Fibroblast of skin of abdomen (primary cell): Measurements from ENCODE around the gene RXYLT1. TPM values are rescaled to one million over a fixed set of nuclear protein-coding genes. Genes with fewer than 3 reads are reported as not detected.
"Not testable (repeated sequence)": the region's sequence is repeated elsewhere in the genome, so short reads cannot be mapped to it uniquely, and the experiment has no call there.

Source experiments
- DNase-seq: peaks from one replicate; pipeline ENCODE4 v3.0.0-alpha.2; 2013
- polyA plus RNA-seq, 2 experiments: library from polyadenylated mRNA; unstranded; fragments of 120-200 nt; gene quantifications; one replicate each; pipeline ENCODE4 v1.2.1, GENCODE V29; 2013; ENCODE audit not compliant: insufficient read length in 2 of 2

RXYLT1 gene
- polyA plus RNA-seq (2013, experiment 1 of 2; ENCODE audit: insufficient read length): 15.0 TPM
- 16.4 TPM for polyA plus RNA-seq (2013, experiment 2 of 2; ENCODE audit: insufficient read length)

GRCh38 chr12:63779498-63780481 lies at the start of gene RXYLT1:
Gene RXYLT1, plus strand, starts transcription at chr12:63779909. Its CDS starts 52 bp downstream, at chr12:63779961.
- peak; percentile 81 for DNase-seq

DNA sequence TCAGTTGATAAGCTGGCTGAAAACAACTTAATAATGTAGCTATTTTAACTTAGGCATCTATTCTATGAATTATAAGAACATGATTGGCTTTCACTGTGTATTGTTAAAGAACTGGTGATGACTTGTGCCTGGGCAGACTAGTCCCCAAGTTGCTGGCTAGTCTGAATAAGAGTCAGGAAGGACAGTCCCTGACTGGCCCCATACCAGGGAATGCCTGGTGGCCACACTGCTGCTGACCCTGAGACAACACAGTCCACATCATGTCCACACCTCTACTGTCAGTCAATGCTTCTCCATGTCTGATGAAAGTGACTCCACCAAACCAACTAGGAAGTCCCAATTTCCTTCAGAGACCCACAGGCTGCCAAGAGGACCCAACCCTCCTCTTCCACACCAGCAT lies 46.9 kb upstream of the RXYLT1 start:
- DNase-seq: not testable (repeated sequence)

- DNase-seq: not testable (repeated sequence)
Observed at GRCh38 chr12:63733585-63733984, 46.1 kb upstream of the RXYLT1 start.

DNA sequence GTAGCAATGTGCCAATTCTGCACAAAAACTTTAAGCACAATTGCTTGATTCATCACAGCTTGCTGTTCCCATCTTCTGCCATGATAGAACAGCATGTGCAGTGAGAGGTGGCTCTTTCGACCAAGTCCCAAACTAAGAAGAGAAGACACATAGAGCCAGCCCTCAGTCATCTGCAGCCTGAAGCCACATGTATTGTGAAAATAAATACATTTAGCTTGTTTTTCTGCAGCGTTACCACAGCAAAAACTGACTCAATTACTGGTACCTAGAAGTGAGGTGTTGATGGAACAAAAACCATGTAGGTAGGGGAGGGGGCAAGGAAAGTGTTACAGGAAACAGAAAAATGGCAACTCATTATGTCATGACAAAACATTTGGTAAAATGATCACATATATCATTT lies 39.2 kb upstream of the RXYLT1 start:
- DNase-seq: not testable (repeated sequence)

DNA sequence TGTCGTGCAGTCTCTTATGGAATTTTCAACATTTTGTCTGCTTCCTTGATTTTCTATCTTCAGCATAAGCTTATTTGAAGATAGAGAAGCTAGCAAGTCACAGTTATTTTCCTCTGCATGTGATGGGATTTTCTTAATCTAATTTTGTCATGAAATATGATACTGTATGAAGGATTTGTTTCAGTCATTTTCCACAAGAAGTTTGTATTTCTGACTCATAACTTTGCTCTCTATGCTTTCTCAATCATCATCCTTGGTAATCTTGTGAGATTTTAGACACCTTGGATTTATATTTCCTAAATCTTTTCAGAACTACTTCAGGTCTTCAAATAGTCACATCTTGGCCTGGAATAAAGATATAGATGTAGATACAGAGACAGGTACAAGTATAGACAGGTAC lies 38.3 kb upstream of the RXYLT1 start:
- DNase-seq: not testable (repeated sequence)

DNA sequence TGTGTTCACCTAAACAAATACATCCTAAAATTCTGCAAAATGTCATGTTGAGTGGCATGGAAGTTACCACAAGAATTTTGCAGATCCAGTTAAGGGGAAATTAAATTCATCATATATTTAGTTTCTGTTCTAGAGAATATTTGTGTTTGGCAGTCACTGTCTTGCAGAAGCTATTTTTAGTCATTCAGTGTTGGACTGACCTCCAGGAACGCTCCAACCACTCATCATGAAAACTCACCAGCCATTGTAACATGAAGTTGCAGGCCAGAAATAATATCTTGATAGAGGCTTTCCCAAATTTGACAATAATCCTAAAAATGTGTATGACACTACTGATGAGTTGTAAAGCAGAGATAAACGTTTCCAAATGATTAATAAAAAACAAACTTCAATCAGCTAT lies 35.6 kb upstream of the RXYLT1 start:
- peak; percentile 48 for DNase-seq

DNA sequence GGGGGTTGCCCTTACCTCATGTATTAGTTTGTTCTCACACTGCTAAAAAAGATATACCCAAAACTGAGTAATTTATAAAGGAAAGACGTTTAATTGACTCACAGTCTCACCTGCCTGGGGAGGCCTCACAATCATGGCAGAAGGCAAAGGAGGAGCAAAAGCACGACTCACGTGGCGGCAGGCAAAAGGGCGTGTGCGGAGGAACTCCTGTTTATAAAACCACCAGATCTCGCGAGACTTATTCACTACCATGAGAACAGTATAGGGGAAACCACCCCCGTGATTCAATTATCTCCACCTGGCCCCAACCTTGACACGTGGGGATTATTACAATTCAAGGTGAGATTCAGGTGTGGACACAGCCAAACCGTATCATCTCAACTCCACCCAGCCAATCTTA lies 33.2 kb upstream of the RXYLT1 start:
- DNase-seq: not testable (repeated sequence)

GRCh38 chr12:63747136-63747535 lies 32.6 kb upstream of the RXYLT1 start:
- DNase-seq: not testable (repeated sequence)

DNA sequence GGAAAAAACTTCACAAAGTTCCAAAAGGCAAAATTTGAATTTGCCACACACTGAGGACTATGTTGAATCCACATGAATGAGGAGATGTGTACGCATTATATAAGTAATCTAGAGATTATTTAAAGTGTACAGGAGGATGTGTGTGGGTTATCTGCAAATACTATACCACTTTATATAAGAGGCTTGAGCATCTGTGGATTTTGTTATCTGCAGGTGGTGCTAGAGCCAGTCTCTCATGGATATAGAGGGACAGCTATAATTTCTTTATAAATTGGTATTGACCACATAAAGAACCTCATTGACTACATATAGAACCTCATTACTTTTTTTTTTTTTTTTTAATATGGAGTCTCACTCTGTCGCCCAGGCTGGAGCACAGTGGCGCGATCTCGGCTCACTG lies 32.2 kb upstream of the RXYLT1 start:
- no peak for DNase-seq

- no peak for DNase-seq
Observed at GRCh38 chr12:63752283-63752682, 27.4 kb upstream of the RXYLT1 start.

- DNase-seq: no peak
Observed at GRCh38 chr12:63752841-63753240, 26.9 kb upstream of the RXYLT1 start.

- no peak for DNase-seq
Observed at GRCh38 chr12:63753743-63754142, 26.0 kb upstream of the RXYLT1 start.

- DNase-seq: no peak
Observed at GRCh38 chr12:63764481-63764880, 15.2 kb upstream of the RXYLT1 start.

DNA sequence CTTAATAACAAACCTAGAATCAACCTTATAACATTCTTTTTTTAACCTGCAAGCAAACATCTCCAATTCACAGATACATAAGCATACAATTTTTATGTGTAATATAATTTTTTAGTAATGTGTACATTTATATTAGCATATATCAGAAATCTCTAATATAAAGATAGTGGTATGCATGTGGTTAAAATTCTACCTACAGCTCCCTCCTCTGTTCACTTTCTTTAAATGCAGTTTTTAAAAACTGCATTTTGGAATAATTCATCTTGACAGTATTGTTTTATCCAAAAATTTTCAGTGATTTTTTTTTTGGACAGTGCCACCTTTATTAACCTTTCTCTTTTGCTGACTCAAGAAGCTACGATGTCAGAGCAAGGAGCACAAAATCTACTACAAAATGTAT lies 13.2 kb upstream of the RXYLT1 start:
- DNase-seq: no peak

- no peak for DNase-seq
Observed at GRCh38 chr12:63770375-63770774, 9.3 kb upstream of the RXYLT1 start.

DNA sequence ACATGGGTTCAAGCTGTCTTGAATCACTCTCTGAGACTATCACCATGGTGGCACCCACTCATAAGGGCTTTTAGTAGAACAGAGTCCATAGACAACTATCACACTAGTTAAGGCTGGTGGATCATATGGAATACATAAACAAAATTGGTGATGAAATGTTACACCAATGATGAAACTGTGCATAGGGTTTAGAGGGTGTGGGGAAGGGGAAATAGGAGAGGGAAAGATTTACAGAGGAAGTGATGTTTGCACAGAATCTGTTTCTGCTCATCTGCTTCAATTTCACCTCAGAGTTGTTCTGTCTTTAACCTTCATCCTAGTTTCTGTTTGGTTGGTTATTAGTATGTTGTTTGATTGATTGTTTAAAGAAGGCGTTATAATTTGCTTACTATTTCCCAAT lies 2.4 kb upstream of the RXYLT1 start:
- DNase-seq: no peak

GRCh38 chr12:63782466-63782865 lies 2.8 kb downstream of the RXYLT1 start:
- DNase-seq: no peak

GRCh38 chr12:63787306-63787705 lies 7.6 kb downstream of the RXYLT1 start:
- peak; percentile 48 for DNase-seq

DNA sequence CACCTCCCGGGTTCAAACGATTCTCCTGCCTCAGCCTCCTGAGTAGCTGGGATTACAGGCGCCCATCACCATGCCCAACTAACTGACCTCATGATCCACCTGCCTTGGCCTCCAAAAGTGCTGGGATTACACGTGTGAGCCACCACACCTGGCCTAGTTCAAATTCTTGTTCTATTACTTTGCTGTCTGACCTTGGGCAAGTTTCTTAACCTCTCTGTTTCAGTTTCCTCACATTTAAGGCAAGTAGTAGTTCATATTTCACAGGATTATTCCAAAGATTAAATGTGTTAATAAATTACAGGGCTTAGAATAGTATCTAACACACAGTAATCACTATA lies 10.9 kb downstream of the RXYLT1 start:
- DNase-seq: no peak

DNA sequence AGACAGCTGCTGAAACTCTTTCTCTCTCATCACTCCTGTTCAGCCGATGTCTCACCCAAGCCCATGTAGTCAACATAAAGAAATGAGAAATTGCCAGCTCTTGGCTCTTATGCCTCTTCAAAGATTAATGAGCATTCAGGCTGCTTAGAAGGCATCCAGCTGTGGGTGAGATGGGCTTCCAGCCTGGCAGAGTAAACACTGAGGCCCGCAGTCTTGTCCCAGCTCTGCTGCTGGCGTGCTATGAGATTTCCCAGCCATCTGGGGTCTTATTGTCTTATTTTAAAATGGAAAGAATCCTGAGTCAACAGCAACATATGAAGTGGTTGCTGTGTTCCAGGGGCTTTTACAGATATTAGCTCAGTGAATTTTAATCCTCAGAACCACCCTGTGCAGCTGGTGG lies 12.6 kb downstream of the RXYLT1 start:
- no peak for DNase-seq

DNA sequence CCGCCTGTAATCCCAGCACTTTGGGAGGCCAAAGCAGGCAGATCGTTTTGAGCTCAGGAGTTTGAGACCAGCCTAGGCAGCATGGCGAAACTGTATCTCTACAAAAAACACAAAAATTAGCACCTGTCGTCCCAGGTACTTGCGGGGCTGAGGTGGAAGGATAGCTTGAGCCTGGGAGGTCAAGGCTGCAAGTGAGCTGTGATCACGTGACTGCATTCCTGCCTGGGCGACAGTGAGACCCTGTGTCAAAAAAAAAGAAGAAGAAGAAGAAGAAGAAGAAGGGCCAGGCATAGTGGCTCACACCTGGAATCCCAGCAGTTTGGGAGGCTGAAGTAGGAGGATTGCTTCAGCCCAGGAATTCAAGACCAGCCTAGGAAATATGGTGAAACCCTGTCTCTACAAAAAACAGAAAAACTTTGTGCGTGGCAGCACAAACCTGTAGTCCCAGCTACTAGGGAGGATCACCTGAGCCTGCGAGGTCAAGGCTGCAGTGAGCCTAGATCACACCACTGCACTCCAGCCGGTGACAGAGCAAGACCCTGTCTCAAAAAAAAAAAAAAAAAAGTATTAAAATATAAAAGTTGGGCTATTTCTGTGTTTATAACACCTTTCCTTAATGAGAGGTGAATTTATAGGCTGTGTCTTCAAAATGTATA lies 15.5 kb downstream of the RXYLT1 start:
- DNase-seq: no peak

GRCh38 chr12:63795944-63796343 lies 16.2 kb downstream of the RXYLT1 start:
- no peak for DNase-seq

DNA sequence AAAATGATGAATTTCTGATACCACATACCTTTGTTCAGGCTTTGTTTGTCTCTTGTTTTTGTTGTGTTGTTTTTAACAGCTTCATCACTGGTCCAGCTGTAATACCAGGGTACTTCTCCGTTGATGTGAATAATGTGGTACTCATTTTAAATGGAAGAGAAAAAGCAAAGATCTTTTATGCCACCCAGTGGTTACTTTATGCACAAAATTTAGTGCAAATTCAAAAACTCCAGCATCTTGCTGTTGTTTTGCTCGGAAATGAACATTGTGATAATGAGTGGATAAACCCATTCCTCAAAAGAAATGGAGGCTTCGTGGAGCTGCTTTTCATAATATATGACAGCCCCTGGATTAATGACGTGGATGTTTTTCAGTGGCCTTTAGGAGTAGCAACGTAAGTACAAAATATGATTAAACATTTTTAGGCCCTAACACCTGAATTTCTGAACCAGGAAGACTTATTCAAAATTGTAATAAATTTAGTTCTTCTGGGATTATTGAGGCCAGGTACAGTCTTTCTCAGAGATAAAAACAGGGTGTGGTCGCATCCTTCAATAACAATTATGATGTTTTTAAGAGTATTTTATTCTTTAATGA lies 22.4 kb downstream of the RXYLT1 start:
- peak; percentile 10 for DNase-seq
